ENCODE data around the gene ABL1.

- no peak for TF ChIP-seq FOXM1 (IDR thresholded peaks at IDR 0.05; ENCODE audit: borderline replicate concordance)
- no peak for TF ChIP-seq LEF1 (IDR thresholded peaks at IDR 0.05; ENCODE audit: borderline replicate concordance)
- no peak; the same call in 1 of the 2 replicates for TF ChIP-seq ELF4 (IDR thresholded peaks at IDR 0.05)
Measured at GRCh38 chr9:130866474-130866965, 31.5 kb downstream of the ABL1 start.
